ENCODE measurements around the gene GRIN2A.

The GRIN2A gene

GRCh38 chr16:9852003-9852402 lies 330.2 kb downstream of the GRIN2A start:
- ATAC-seq = no peak
- no peak for TF ChIP-seq BACH2 (CRISPR knock-in tag; IDR thresholded peaks at IDR 0.05; ENCODE audit: borderline replicate concordance)
- no peak for TF ChIP-seq TOX (CRISPR knock-in tag; IDR thresholded peaks at IDR 0.05; ENCODE audit: borderline replicate concordance)
- TF ChIP-seq ISL1 (CRISPR knock-in tag; IDR thresholded peaks at IDR 0.05) = no peak
- no peak for TF ChIP-seq CSRNP3 (CRISPR knock-in tag; IDR thresholded peaks at IDR 0.05)
- no peak for TF ChIP-seq ZNF8 (CRISPR knock-in tag; IDR thresholded peaks at IDR 0.05)
- TF ChIP-seq ZNF70 (CRISPR knock-in tag; IDR thresholded peaks at IDR 0.05) = no peak
- TF ChIP-seq ZNF565 (CRISPR knock-in tag; conservative IDR thresholded peaks at IDR 0.05; ENCODE audit: low read depth) = no peak
- no peak for TF ChIP-seq ESRRG (CRISPR knock-in tag; IDR thresholded peaks at IDR 0.05)
- TF ChIP-seq PPARA (CRISPR knock-in tag; IDR thresholded peaks at IDR 0.05; ENCODE audit: borderline replicate concordance) = no peak
- TF ChIP-seq POU6F1 (CRISPR knock-in tag; IDR thresholded peaks at IDR 0.05; ENCODE audit: borderline replicate concordance, low read depth) = no peak
- no peak for TF ChIP-seq RARB (CRISPR knock-in tag; IDR thresholded peaks at IDR 0.05)
- TF ChIP-seq TCF4 (CRISPR knock-in tag; IDR thresholded peaks at IDR 0.05; ENCODE audit: borderline replicate concordance) = no peak
- TF ChIP-seq PATZ1 (CRISPR knock-in tag; IDR thresholded peaks at IDR 0.05; ENCODE audit: borderline replicate concordance) = no peak

- no peak for ATAC-seq
Measured at GRCh38 chr16:9850817-9851216, 331.4 kb downstream of the GRIN2A start.

GRCh38 chr16:9849697-9850245 lies 332.5 kb downstream of the GRIN2A start:
- TF ChIP-seq ZFP3 (CRISPR knock-in tag; IDR thresholded peaks at IDR 0.05) (no peak), POU6F1 (CRISPR knock-in tag; IDR thresholded peaks at IDR 0.05; ENCODE audit: borderline replicate concordance, low read depth) (no peak), CSDC2 (CRISPR knock-in tag; IDR thresholded peaks at IDR 0.05) (no peak), ZNF8 (CRISPR knock-in tag; IDR thresholded peaks at IDR 0.05) (no peak), ARNTL (CRISPR knock-in tag; IDR thresholded peaks at IDR 0.05; ENCODE audit: borderline replicate concordance, low read depth) (no peak), TOX (CRISPR knock-in tag; IDR thresholded peaks at IDR 0.05; ENCODE audit: borderline replicate concordance) (no peak), OSR1 (CRISPR knock-in tag; IDR thresholded peaks at IDR 0.05) (no peak), ZNF70 (CRISPR knock-in tag; IDR thresholded peaks at IDR 0.05) (no peak), SNAI2 (CRISPR knock-in tag; IDR thresholded peaks at IDR 0.05) (no peak), GLIS3 (CRISPR knock-in tag; IDR thresholded peaks at IDR 0.05) (no peak), ZNF565 (CRISPR knock-in tag; conservative IDR thresholded peaks at IDR 0.05; ENCODE audit: low read depth) (no peak), BACH2 (CRISPR knock-in tag; IDR thresholded peaks at IDR 0.05; ENCODE audit: borderline replicate concordance) (no peak), PATZ1 (CRISPR knock-in tag; IDR thresholded peaks at IDR 0.05; ENCODE audit: borderline replicate concordance) (no peak)
- ATAC-seq = no peak

More at GRCh38 chr16:9850817-9851216, 331.4 kb downstream of the GRIN2A start:
- TF ChIP-seq GLIS3 (CRISPR knock-in tag; IDR thresholded peaks at IDR 0.05) (no peak), ZC3H10 (CRISPR knock-in tag; IDR thresholded peaks at IDR 0.05) (no peak), ZNF8 (CRISPR knock-in tag; IDR thresholded peaks at IDR 0.05) (no peak), ZFP30 (CRISPR knock-in tag; IDR thresholded peaks at IDR 0.05) (no peak), CSDC2 (CRISPR knock-in tag; IDR thresholded peaks at IDR 0.05) (no peak), ESRRG (CRISPR knock-in tag; IDR thresholded peaks at IDR 0.05) (no peak), CREB5 (CRISPR knock-in tag; IDR thresholded peaks at IDR 0.05; ENCODE audit: low read depth) (no peak)

Measured in SK-N-SH treated with all-trans-retinoic acid at 6 μM for 48 hours (cell line).